HepG2 (cell line): ENCODE measurements around the gene DDX4. TPM values are rescaled to one million over a fixed set of nuclear protein-coding genes. Genes with fewer than 3 reads are reported as not detected.
A peak's percentile ranks its signal among the peaks of the same experiment; 100 is the strongest.

ENCODE experiments used
- CBX5 ChIP-seq: sonication (generic); formaldehyde crosslinking; IDR thresholded peaks from 2 replicates; pipeline ENCODE4 v1.4.0; 2020; ENCODE audit warnings: missing genetic modification reagents, borderline replicate concordance
- FOXA3 ChIP-seq: IDR thresholded peaks from 2 replicates; pipeline ENCODE4 v1.6.1; 2016; ENCODE audit warnings: missing genetic modification reagents, missing compliant biosample characterization
- FOXP1 ChIP-seq, 2 experiments: fragments of 450-650 bp in 1 of 2; IDR thresholded peaks; 2 replicates each; pipeline ENCODE4 v1.6.1; 2017 to 2018; ENCODE audit warnings: antibody characterized with exemption in 1 of 2
- KLF6 ChIP-seq: IDR thresholded peaks from 2 replicates; pipeline ENCODE4 v1.8.0; 2016; ENCODE audit warnings: missing biosample characterization, missing genetic modification reagents
- PAF1 ChIP-seq: IDR thresholded peaks from 2 replicates; pipeline ENCODE4 v1.6.1; 2016; ENCODE audit warnings: missing genetic modification reagents, missing compliant biosample characterization
- SSRP1 ChIP-seq: IDR thresholded peaks from 2 replicates; pipeline ENCODE4 v1.6.1; 2016; ENCODE audit warnings: control low read depth
- ZNF121 ChIP-seq: sonication (generic); formaldehyde crosslinking; IDR thresholded peaks from 2 replicates; pipeline ENCODE4 v1.5.0; 2020; ENCODE audit warnings: mild to moderate bottlenecking, missing genetic modification reagents
- ZNF350 ChIP-seq: sonication (generic); formaldehyde crosslinking; IDR thresholded peaks from 2 replicates; pipeline ENCODE4 v1.4.0; 2020; ENCODE audit warnings: mild to moderate bottlenecking, low read depth, missing genetic modification reagents, borderline replicate concordance
- ZNF83 ChIP-seq: sonication (generic); formaldehyde crosslinking; IDR thresholded peaks from 2 replicates; pipeline ENCODE4 v1.4.0; 2020; ENCODE audit warnings: missing genetic modification reagents, mild to moderate bottlenecking, borderline replicate concordance
- ZNF839 ChIP-seq: sonication (generic); formaldehyde crosslinking; IDR thresholded peaks from 2 replicates; pipeline ENCODE4 v1.4.0; 2020; ENCODE audit warnings: missing genetic modification reagents, mild to moderate bottlenecking, borderline replicate concordance
- polyA plus RNA-seq, 8 experiments: library from polyadenylated mRNA; depleted of rRNA in 3 of 8; stranded (reverse) in 7 of 8; unstranded in 1 of 8; fragments of >200 nt; fragmentation: Illumina TruSeq in 4 of 8; extraction: Trizol in 4 of 8; gene quantifications; 2 replicates each; pipeline versions ENCODE4 v1.2.1 to v1.2.3, GENCODE V29; 2011 to 2016; ENCODE audit warnings: low read depth in 4 of 8, missing spikeins in 1 of 8, mixed read lengths in 1 of 8; ENCODE audit not compliant: insufficient read depth in 1 of 8
- total RNA-seq, 5 experiments: library from RNA; depleted of rRNA; stranded (reverse); fragments of >200 nt; fragmentation: Illumina TruSeq; extraction: Trizol; gene quantifications; 2 replicates each; pipeline ENCODE4 v1.2.3, GENCODE V29; 2016; ENCODE audit warnings: low read depth in 1 of 5
- TF ChIP-seq, protein P1 (sequence below): sonication (generic); formaldehyde crosslinking; IDR thresholded peaks from 2 replicates; pipeline ENCODE4 v1.4.0; 2020; ENCODE audit warnings: mild to moderate bottlenecking, missing genetic modification reagents, borderline replicate concordance
- TF ChIP-seq, protein P2 (sequence below): sonication (generic); formaldehyde crosslinking; conservative IDR thresholded peaks from 2 replicates; pipeline ENCODE4 v1.4.0; 2020; ENCODE audit warnings: mild to moderate bottlenecking, missing genetic modification reagents, moderate library complexity
- TF ChIP-seq, protein P3 (sequence below): sonication (generic); formaldehyde crosslinking; IDR thresholded peaks from 2 replicates; pipeline ENCODE4 v1.9.0; 2021; ENCODE audit warnings: mild to moderate bottlenecking, missing genetic modification reagents

Gene DDX4
- total and polyA plus RNA-seq, 2 of the 13 experiments (the other 11 are each of a cell fraction or from before 2014, with no cell fraction given): 0.05 TPM; not detected in 1

DNA sequence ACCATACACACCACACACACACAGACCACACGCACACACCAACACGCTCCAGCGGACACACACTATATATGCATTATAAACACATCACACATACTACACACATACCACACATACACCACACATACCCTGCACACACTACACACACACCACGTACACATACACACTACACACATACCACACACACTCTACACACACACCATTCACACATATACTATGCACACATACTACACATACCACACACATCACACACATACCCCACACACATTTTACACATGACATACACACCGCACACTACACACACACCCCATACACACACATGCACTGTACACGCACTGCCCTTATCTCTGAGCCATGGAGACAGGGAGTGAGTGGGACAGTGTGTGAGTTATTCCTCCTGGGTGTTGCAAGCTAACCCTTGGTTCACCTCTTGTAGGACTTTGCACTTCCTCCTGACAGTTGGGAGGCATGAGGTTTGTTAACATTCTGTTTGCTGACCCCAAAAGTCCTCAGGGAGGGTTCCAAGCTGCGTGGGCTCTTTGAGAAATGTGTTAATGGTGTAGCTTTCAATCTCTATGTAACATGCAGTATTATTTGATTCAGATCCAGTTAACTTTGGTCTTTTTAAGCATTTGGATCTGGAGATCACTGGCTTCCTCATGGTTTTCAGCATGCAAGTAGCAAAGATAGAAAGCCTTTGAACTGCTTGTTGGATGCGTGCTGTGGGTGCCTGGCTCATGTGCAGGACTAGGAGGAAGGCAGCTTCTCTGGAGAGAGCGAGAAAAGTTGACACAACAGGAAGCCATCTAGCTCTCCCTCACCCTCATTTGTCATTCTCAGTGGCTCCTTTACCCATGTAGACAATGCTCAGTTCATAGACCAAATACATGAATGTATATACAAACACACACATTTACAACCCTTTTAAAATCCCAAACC, 127.0 kb downstream of the DDX4 start (continued):
- TF ChIP-seq, protein P1, sequence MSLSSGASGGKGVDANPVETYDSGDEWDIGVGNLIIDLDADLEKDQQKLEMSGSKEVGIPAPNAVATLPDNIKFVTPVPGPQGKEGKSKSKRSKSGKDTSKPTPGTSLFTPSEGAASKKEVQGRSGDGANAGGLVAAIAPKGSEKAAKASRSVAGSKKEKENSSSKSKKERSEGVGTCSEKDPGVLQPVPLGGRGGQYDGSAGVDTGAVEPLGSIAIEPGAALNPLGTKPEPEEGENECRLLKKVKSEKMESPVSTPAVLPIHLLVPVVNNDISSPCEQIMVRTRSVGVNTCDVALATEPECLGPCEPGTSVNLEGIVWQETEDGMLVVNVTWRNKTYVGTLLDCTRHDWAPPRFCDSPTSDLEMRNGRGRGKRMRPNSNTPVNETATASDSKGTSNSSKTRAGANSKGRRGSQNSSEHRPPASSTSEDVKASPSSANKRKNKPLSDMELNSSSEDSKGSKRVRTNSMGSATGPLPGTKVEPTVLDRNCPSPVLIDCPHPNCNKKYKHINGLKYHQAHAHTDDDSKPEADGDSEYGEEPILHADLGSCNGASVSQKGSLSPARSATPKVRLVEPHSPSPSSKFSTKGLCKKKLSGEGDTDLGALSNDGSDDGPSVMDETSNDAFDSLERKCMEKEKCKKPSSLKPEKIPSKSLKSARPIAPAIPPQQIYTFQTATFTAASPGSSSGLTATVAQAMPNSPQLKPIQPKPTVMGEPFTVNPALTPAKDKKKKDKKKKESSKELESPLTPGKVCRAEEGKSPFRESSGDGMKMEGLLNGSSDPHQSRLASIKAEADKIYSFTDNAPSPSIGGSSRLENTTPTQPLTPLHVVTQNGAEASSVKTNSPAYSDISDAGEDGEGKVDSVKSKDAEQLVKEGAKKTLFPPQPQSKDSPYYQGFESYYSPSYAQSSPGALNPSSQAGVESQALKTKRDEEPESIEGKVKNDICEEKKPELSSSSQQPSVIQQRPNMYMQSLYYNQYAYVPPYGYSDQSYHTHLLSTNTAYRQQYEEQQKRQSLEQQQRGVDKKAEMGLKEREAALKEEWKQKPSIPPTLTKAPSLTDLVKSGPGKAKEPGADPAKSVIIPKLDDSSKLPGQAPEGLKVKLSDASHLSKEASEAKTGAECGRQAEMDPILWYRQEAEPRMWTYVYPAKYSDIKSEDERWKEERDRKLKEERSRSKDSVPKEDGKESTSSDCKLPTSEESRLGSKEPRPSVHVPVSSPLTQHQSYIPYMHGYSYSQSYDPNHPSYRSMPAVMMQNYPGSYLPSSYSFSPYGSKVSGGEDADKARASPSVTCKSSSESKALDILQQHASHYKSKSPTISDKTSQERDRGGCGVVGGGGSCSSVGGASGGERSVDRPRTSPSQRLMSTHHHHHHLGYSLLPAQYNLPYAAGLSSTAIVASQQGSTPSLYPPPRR (CRISPR knock-in tag): peak; percentile 53
- no peak for TF ChIP-seq ZNF839 (CRISPR knock-in tag)
- TF ChIP-seq, protein P2, sequence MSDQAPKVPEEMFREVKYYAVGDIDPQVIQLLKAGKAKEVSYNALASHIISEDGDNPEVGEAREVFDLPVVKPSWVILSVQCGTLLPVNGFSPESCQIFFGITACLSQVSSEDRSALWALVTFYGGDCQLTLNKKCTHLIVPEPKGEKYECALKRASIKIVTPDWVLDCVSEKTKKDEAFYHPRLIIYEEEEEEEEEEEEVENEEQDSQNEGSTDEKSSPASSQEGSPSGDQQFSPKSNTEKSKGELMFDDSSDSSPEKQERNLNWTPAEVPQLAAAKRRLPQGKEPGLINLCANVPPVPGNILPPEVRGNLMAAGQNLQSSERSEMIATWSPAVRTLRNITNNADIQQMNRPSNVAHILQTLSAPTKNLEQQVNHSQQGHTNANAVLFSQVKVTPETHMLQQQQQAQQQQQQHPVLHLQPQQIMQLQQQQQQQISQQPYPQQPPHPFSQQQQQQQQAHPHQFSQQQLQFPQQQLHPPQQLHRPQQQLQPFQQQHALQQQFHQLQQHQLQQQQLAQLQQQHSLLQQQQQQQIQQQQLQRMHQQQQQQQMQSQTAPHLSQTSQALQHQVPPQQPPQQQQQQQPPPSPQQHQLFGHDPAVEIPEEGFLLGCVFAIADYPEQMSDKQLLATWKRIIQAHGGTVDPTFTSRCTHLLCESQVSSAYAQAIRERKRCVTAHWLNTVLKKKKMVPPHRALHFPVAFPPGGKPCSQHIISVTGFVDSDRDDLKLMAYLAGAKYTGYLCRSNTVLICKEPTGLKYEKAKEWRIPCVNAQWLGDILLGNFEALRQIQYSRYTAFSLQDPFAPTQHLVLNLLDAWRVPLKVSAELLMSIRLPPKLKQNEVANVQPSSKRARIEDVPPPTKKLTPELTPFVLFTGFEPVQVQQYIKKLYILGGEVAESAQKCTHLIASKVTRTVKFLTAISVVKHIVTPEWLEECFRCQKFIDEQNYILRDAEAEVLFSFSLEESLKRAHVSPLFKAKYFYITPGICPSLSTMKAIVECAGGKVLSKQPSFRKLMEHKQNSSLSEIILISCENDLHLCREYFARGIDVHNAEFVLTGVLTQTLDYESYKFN: peak; percentile 74
- TF ChIP-seq ZNF83 (CRISPR knock-in tag): no peak
- TF ChIP-seq SSRP1: 0 out of 2 replicates have a peak, but pooled peaks have one; percentile 51
- no peak for TF ChIP-seq ZNF350 (CRISPR knock-in tag)
- no peak for TF ChIP-seq ZNF121 (CRISPR knock-in tag)
- TF ChIP-seq, protein P3, sequence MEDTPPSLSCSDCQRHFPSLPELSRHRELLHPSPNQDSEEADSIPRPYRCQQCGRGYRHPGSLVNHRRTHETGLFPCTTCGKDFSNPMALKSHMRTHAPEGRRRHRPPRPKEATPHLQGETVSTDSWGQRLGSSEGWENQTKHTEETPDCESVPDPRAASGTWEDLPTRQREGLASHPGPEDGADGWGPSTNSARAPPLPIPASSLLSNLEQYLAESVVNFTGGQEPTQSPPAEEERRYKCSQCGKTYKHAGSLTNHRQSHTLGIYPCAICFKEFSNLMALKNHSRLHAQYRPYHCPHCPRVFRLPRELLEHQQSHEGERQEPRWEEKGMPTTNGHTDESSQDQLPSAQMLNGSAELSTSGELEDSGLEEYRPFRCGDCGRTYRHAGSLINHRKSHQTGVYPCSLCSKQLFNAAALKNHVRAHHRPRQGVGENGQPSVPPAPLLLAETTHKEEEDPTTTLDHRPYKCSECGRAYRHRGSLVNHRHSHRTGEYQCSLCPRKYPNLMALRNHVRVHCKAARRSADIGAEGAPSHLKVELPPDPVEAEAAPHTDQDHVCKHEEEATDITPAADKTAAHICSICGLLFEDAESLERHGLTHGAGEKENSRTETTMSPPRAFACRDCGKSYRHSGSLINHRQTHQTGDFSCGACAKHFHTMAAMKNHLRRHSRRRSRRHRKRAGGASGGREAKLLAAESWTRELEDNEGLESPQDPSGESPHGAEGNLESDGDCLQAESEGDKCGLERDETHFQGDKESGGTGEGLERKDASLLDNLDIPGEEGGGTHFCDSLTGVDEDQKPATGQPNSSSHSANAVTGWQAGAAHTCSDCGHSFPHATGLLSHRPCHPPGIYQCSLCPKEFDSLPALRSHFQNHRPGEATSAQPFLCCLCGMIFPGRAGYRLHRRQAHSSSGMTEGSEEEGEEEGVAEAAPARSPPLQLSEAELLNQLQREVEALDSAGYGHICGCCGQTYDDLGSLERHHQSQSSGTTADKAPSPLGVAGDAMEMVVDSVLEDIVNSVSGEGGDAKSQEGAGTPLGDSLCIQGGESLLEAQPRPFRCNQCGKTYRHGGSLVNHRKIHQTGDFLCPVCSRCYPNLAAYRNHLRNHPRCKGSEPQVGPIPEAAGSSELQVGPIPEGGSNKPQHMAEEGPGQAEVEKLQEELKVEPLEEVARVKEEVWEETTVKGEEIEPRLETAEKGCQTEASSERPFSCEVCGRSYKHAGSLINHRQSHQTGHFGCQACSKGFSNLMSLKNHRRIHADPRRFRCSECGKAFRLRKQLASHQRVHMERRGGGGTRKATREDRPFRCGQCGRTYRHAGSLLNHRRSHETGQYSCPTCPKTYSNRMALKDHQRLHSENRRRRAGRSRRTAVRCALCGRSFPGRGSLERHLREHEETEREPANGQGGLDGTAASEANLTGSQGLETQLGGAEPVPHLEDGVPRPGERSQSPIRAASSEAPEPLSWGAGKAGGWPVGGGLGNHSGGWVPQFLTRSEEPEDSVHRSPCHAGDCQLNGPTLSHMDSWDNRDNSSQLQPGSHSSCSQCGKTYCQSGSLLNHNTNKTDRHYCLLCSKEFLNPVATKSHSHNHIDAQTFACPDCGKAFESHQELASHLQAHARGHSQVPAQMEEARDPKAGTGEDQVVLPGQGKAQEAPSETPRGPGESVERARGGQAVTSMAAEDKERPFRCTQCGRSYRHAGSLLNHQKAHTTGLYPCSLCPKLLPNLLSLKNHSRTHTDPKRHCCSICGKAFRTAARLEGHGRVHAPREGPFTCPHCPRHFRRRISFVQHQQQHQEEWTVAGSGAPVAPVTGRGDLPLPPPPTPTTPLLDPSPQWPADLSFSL (CRISPR knock-in tag): peak; percentile 95
- TF ChIP-seq KLF6 (CRISPR knock-in tag): no peak
- no peak for TF ChIP-seq FOXP1 (IDR thresholded peaks at IDR 0.05)
- TF ChIP-seq FOXP1 (CRISPR knock-in tag; IDR thresholded peaks at IDR 0.05): 0 out of 2 replicates have a peak, but pooled peaks have one; percentile 47
- TF ChIP-seq PAF1: no peak
- TF ChIP-seq FOXA3 (CRISPR knock-in tag): peak; percentile 54
- TF ChIP-seq CBX5 (CRISPR knock-in tag): peak; percentile 79; the same call in 1 of the 2 replicates
